ENCODE data around the gene PALB2.
"Not testable (repeated sequence)": the region's sequence is repeated elsewhere in the genome, so short reads cannot be mapped to it uniquely, and the experiment has no call there.

The PALB2 gene

DNA sequence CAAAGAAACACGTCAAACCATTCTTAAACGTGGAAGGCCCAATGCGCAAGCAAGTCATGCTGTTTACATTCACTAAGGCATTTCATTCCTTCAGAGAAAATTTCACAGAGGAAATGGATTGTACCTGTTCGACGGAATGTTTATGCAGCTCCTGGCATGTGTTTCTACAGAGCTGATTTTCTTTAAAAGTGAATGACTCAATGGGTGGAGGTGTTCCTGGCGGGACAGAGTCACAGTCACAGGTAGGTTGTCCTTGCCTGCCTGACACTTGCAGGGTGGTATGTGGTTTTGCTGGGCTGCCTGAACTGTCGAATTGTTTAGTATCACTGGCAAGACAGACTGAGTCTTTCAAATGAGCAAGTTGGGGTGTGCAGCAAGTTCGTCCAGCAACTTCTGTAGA is 11.6 kb downstream of the PALB2 start:
- TF ChIP-seq JUND (IDR thresholded peaks at IDR 0.05; ENCODE audit: low read depth), result no peak
- no peak for DNase-seq (ENCODE audit: low read depth in 1 of 2, low spot score in 1 of 2)
- in situ Hi-C loops (cut with HindIII; ENCODE audit: low pct_unique_long_range_greater_than_20kb, low sequenced_read_pairs), result no loop called here

GRCh38 chr16:23624092-23624491 is 17.0 kb downstream of the PALB2 start:
- TF ChIP-seq JUND (IDR thresholded peaks at IDR 0.05; ENCODE audit: low read depth), result no peak
- DNase-seq (ENCODE audit: low read depth in 1 of 2, low spot score in 1 of 2), result no peak
- in situ Hi-C loops (cut with HindIII; ENCODE audit: low pct_unique_long_range_greater_than_20kb, low sequenced_read_pairs), result no loop called here

GRCh38 chr16:23615805-23616204 is 25.3 kb downstream of the PALB2 start:
- in situ Hi-C loops (cut with HindIII; ENCODE audit: low pct_unique_long_range_greater_than_20kb, low sequenced_read_pairs), result no loop called here
- no peak for DNase-seq (ENCODE audit: low read depth in 1 of 2, low spot score in 1 of 2)
- TF ChIP-seq JUND (IDR thresholded peaks at IDR 0.05; ENCODE audit: low read depth), result no peak

- in situ Hi-C loops (cut with HindIII; ENCODE audit: low pct_unique_long_range_greater_than_20kb, low sequenced_read_pairs), result no loop called here
- no peak for DNase-seq (ENCODE audit: low read depth in 1 of 2, low spot score in 1 of 2)
- no peak for TF ChIP-seq JUND (IDR thresholded peaks at IDR 0.05; ENCODE audit: low read depth)
These were observed 29.2 kb downstream of the PALB2 start for GRCh38 chr16:23611936-23612335.

DNA sequence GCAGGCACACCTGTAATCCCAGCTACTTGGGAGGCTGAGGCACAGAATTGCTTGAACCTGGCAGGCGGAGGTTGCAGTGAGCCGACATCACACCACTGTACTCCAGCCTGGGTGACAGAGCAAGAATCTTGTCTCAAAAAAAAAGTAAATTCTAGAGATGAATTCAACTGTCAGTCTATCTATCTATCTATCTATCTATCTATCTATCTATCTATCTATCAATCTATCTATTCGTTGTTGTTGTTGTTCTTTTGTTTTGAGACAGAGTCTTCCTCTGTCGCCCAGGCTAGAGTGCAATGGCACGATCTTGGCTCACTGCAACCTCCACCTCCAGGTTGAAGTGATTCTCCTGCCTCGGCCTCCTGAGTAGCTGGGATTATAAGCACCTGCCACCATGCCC is 30.2 kb downstream of the PALB2 start:
- DNase-seq (ENCODE audit: low read depth in 1 of 2, low spot score in 1 of 2); in situ Hi-C loops (cut with HindIII; ENCODE audit: low pct_unique_long_range_greater_than_20kb, low sequenced_read_pairs): not testable (repeated sequence)

DNA sequence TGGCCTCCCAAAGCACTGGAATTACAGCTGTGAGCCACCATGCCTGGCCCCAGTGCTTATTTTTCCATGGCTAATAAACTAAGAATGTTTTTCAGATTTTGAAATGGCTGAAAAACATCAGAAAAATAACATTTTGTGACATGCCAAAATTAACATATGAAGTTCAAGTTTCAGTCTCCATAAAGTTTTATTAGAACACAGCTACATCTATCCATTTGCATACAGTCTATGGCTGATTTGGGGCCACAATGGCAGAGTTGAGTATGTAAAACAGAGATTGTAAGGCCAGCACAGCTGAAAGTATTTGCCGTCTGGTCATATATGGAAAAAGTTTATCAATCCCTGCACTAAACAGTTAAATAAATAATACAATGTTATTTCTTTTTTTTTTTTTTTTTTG is 31.2 kb downstream of the PALB2 start:
- DNase-seq (ENCODE audit: low read depth in 1 of 2, low spot score in 1 of 2), result no peak
- no peak for TF ChIP-seq JUND (IDR thresholded peaks at IDR 0.05; ENCODE audit: low read depth)
- in situ Hi-C loops (cut with HindIII; ENCODE audit: low pct_unique_long_range_greater_than_20kb, low sequenced_read_pairs), result no loop called here

GRCh38 chr16:23608194-23608593 is 32.9 kb downstream of the PALB2 start:
- TF ChIP-seq JUND (IDR thresholded peaks at IDR 0.05; ENCODE audit: low read depth), result no peak
- in situ Hi-C loops (cut with HindIII; ENCODE audit: low pct_unique_long_range_greater_than_20kb, low sequenced_read_pairs), result no loop called here
- DNase-seq (ENCODE audit: low read depth in 1 of 2, low spot score in 1 of 2), result no peak

DNA sequence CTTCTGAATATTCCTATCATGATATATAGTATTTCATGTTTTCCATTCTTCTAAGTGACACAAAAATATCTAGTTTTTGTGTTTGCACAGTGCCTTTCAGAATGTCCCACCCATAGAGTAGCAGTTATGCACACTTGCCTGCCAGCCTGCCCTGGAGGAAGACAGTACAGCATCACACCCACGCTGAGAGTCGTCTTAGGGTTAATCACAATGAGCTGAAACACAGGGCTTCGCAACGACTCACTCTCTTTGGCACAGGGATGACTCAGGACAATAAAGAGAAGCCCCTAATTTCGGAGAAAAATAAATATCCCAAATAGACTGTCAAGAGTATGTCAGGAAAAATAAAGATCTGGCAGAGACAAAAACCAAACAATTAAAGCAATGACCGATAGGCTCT is 33.4 kb downstream of the PALB2 start:
- no peak for TF ChIP-seq JUND (IDR thresholded peaks at IDR 0.05; ENCODE audit: low read depth)
- in situ Hi-C loops (cut with HindIII; ENCODE audit: low pct_unique_long_range_greater_than_20kb, low sequenced_read_pairs), result no loop called here
- no peak for DNase-seq (ENCODE audit: low read depth in 1 of 2, low spot score in 1 of 2)

DNA sequence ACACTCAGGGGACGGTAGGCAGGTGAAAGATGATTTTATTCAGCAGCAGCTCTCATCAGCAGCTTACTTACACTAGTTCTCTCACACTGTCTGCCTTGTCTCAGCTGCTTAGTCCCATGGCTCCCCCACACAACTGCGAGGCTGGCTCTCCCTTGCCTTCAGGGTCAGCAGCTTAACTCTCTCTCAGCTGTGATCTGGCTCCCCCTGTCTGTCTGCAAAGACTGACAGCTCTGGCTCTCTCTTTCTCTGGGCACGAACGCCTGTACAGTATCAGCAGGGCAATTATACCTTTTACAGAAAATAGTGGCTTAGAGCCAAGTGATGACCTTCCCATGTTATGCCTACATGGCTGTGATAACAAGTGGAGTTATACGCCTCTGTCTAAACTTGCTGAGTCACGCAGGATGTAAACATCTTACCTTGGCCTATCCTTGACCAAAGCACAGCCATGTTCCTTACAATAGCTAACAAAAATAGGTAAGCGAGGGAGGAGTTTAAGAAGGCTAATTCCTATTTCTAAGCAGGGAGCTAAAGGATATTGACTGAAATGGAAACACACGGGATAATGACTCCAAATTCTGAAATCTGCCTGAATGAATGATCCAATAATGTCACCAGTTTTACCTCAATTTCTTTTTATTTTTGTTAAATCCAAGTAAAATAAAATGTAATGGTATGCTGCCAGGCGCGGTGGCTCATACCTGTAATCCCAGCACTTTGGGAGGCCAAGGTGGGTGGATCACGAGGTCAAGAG is 43.9 kb downstream of the PALB2 start:
- TF ChIP-seq JUND (IDR thresholded peaks at IDR 0.05; ENCODE audit: low read depth), result no peak
- peak in 1 of 2 experiments; percentile 21 for DNase-seq (ENCODE audit: low read depth in 1 of 2, low spot score in 1 of 2)
- in situ Hi-C loops (cut with HindIII; ENCODE audit: low pct_unique_long_range_greater_than_20kb, low sequenced_read_pairs), result no loop called here

DNA sequence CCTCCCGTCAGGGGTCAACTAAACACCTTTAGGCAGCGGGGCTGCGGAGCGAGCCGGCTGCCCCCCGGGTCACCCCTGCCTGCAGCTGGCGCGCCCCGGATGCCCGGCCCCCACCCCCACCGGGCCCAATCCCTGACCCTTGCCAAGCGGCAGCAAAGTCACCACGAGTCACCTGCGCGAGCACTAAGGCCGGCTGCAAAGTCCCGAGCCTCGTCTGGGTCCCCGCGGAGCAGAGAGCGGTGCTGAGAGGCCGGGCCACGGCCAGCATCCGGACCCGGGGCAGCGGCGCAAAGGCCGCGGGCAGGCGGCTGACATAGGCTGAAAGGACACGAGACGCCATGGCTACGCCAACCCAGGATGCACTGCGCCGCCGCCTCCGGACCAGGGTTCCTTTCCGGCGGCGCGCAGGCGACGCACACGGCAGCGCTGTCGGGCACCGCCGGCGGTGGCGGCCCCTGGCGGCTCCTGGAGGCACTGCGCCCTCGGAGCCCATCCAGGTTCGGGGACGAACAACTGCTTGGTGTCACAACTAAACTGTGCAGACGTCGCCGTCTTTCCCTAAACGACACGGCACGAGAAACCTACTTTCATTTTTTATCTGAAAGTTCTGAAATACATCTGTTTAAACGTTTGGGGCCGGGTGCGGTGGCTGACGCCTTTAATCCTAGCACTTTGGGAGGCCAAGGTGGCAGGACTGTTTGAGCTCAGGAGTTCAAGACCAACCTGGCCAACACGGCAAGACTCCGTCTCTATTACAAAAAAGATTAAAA is 45.0 kb downstream of the PALB2 start, which contains the start of gene NDUFAB1:
Gene NDUFAB1, minus strand, starts transcription at position 366 of the 770 bp plus-strand sequence. Its CDS starts 26 bp downstream, at position 340.
- DNase-seq (ENCODE audit: low read depth in 1 of 2, low spot score in 1 of 2), result peak; percentile 80 to 92
- in situ Hi-C loops (cut with HindIII; ENCODE audit: low pct_unique_long_range_greater_than_20kb, low sequenced_read_pairs), result no loop called here
- TF ChIP-seq JUND (IDR thresholded peaks at IDR 0.05; ENCODE audit: low read depth), result no peak

GRCh38 chr16:23595246-23595950 is 45.7 kb downstream of the PALB2 start:
- no peak for TF ChIP-seq JUND (IDR thresholded peaks at IDR 0.05; ENCODE audit: low read depth)
- in situ Hi-C loops (cut with HindIII; ENCODE audit: low pct_unique_long_range_greater_than_20kb, low sequenced_read_pairs), result no loop called here
- no peak for DNase-seq (ENCODE audit: low read depth in 1 of 2, low spot score in 1 of 2)

DNA sequence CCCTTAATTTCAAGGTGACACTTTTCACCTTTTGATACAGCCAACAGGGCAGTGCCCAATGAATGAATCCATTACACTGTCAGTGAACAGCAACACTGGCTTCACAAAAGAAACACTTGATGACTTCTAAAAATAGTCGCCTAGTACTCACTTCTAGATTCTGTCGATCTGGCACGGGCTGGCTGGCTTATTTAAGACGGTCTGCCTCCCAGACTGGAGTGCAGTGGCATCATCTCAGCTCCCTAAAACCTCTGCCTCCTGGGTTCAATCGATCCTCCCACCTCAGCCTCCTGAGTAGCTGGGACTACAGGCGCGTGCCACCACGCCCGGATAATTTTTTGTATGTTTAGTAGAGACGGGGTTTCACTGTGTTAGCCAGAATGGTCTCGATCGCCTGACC is 46.9 kb downstream of the PALB2 start:
- DNase-seq (ENCODE audit: low read depth in 1 of 2, low spot score in 1 of 2), result no peak
- in situ Hi-C loops (cut with HindIII; ENCODE audit: low pct_unique_long_range_greater_than_20kb, low sequenced_read_pairs), result no loop called here
- TF ChIP-seq JUND (IDR thresholded peaks at IDR 0.05; ENCODE audit: low read depth), result no peak

DNA sequence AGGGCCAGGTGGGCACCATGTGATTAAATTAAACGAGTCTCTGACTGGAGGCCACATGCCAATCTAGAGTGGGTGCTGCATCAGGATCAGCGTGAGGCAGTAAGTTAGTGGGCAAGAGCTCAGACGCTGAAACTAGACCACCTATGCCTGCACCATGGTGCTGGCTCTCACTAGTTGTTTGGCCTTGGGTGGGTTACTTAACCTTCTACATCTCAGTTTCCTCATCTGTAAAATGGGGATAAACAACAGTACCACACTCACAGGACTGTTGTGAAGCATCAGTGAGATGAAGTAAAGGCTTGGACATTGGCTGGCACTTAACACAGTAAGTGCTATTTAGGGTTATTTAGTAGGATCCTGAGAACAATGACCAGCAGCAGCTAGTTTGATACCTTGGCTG is 50.9 kb downstream of the PALB2 start:
- in situ Hi-C loops (cut with HindIII; ENCODE audit: low pct_unique_long_range_greater_than_20kb, low sequenced_read_pairs), result no loop called here
- no peak for DNase-seq (ENCODE audit: low read depth in 1 of 2, low spot score in 1 of 2)
- no peak for TF ChIP-seq JUND (IDR thresholded peaks at IDR 0.05; ENCODE audit: low read depth)
